Measurements from ENCODE around the gene CPLANE2. TPM values are rescaled to one million over a fixed set of nuclear protein-coding genes. Genes with fewer than 3 reads are reported as not detected.

The CPLANE2 gene
- total RNA-seq, 1 experiment from 2014 or later: 5.0 TPM

DNA sequence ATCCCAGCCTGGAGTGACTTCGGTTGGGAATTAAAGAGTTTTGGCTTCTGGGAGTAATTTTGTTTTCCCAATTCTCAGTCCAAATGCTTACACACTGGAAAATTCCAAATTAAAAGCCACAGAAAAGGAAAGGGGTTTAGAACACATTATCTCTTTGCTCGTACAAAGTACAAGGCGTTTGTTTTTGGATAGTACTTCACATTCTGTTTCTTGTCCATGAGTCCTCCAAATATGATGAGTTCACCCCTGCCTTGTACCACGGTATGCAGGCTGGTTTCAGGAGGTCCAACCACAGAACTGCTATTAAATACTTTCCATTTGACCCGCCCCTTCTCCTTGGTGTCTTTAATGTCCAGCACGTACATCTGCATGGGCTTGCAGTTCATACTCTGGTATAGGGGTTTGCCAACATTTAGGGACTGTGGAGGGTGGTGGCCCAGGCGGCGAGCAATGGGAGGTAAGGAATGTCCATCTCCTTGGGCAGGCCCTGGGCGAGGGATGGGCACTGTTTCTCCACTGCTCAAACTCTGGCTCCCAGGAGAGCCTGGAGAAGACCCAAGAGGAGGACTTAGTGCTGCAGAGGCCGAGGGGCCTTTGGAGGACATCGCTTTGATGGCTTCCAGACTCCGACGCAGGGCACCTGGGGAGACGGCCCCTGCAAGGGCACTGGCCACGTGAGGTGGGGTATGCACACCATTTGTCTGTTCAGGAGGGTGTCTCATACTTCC, 13.7 kb upstream of the CPLANE2 start:
- TF ChIP-seq IRF2 (CRISPR knock-in tag; IDR thresholded peaks at IDR 0.05; ENCODE audit: borderline replicate concordance, low read depth) (no peak), CREM (CRISPR knock-in tag; IDR thresholded peaks at IDR 0.05) (no peak), NFATC4 (CRISPR knock-in tag; IDR thresholded peaks at IDR 0.05) (no peak), RELA (CRISPR knock-in tag; IDR thresholded peaks at IDR 0.05; ENCODE audit: borderline replicate concordance) (no peak), RORB (CRISPR knock-in tag; IDR thresholded peaks at IDR 0.05) (no peak), ZNF416 (CRISPR knock-in tag; IDR thresholded peaks at IDR 0.05) (no peak), OVOL2 (CRISPR knock-in tag; IDR thresholded peaks at IDR 0.05; ENCODE audit: borderline replicate concordance) (no peak), AR (CRISPR knock-in tag; IDR thresholded peaks at IDR 0.05) (no peak)
- TF ChIP-seq, protein P1, sequence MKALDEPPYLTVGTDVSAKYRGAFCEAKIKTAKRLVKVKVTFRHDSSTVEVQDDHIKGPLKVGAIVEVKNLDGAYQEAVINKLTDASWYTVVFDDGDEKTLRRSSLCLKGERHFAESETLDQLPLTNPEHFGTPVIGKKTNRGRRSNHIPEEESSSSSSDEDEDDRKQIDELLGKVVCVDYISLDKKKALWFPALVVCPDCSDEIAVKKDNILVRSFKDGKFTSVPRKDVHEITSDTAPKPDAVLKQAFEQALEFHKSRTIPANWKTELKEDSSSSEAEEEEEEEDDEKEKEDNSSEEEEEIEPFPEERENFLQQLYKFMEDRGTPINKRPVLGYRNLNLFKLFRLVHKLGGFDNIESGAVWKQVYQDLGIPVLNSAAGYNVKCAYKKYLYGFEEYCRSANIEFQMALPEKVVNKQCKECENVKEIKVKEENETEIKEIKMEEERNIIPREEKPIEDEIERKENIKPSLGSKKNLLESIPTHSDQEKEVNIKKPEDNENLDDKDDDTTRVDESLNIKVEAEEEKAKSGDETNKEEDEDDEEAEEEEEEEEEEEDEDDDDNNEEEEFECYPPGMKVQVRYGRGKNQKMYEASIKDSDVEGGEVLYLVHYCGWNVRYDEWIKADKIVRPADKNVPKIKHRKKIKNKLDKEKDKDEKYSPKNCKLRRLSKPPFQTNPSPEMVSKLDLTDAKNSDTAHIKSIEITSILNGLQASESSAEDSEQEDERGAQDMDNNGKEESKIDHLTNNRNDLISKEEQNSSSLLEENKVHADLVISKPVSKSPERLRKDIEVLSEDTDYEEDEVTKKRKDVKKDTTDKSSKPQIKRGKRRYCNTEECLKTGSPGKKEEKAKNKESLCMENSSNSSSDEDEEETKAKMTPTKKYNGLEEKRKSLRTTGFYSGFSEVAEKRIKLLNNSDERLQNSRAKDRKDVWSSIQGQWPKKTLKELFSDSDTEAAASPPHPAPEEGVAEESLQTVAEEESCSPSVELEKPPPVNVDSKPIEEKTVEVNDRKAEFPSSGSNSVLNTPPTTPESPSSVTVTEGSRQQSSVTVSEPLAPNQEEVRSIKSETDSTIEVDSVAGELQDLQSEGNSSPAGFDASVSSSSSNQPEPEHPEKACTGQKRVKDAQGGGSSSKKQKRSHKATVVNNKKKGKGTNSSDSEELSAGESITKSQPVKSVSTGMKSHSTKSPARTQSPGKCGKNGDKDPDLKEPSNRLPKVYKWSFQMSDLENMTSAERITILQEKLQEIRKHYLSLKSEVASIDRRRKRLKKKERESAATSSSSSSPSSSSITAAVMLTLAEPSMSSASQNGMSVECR (CRISPR knock-in tag; IDR thresholded peaks at IDR 0.05; ENCODE audit: borderline replicate concordance): no peak
- TF ChIP-seq, protein P2, sequence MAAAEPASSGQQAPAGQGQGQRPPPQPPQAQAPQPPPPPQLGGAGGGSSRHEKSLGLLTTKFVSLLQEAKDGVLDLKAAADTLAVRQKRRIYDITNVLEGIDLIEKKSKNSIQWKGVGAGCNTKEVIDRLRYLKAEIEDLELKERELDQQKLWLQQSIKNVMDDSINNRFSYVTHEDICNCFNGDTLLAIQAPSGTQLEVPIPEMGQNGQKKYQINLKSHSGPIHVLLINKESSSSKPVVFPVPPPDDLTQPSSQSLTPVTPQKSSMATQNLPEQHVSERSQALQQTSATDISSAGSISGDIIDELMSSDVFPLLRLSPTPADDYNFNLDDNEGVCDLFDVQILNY (CRISPR knock-in tag; IDR thresholded peaks at IDR 0.05): no peak
- Mint-ChIP-seq H3K27ac (no peak overlapping the region), H3K4me3 (no peak overlapping the region), H3K27me3 (ENCODE audit: low read depth) (no peaks in the 10 kb centered on the region), H3K36me3 (peaks cover 19% of the 10 kb centered on the region), H3K4me1 (no peaks in the 10 kb centered on the region), H3K9me3 (no peaks in the 10 kb centered on the region)
- DNase-seq (ENCODE audit: low spot score): no peak
- POLR2A ChIA-PET: no interaction called here
- CTCF ChIA-PET: no interaction called here
- ATAC-seq: no peak

GRCh38 chr1:16249596-16250241, 12.7 kb upstream of the CPLANE2 start:
- no peak overlapping the region for H3K4me3 Mint-ChIP-seq
- DNase-seq (ENCODE audit: low spot score): no peak
- no peak for ATAC-seq
- peaks cover 14% of the 10 kb centered on the region for H3K36me3 Mint-ChIP-seq
- TF ChIP-seq PRRX2 (CRISPR knock-in tag; IDR thresholded peaks at IDR 0.05) (no peak), NFE2L1 (CRISPR knock-in tag; IDR thresholded peaks at IDR 0.05) (no peak)
- H3K9me3 Mint-ChIP-seq: no peaks in the 10 kb centered on the region
- H3K27ac Mint-ChIP-seq: no peak overlapping the region
- CTCF ChIA-PET: interaction anchor here (0.5 kb wide), 1 partner anchor 942 kb away, joined by 4 read pairs; no protein-coding TSS in a partner anchor
- POLR2A ChIA-PET: no interaction called here
- H3K27me3 Mint-ChIP-seq (ENCODE audit: low read depth): no peaks in the 10 kb centered on the region
- H3K4me1 Mint-ChIP-seq: no peaks in the 10 kb centered on the region

All from WTC11 (cell line).